ENCODE measurements around the gene LRRK2.

- TF ChIP-seq L3MBTL2 (conservative IDR thresholded peaks at IDR 0.05): no peak
- TF ChIP-seq SUZ12 (IDR thresholded peaks at IDR 0.05): no peak
- no peak for TF ChIP-seq FOXM1 (IDR thresholded peaks at IDR 0.05; ENCODE audit: borderline replicate concordance)
- no peak for TF ChIP-seq BHLHE40 (IDR thresholded peaks at IDR 0.05; ENCODE audit: borderline replicate concordance)
- TF ChIP-seq FOXK2 (IDR thresholded peaks at IDR 0.05): no peak
- no peak for TF ChIP-seq NFRKB (IDR thresholded peaks at IDR 0.05)
- no peak for TF ChIP-seq TARDBP (IDR thresholded peaks at IDR 0.05)
- TF ChIP-seq ARNT (IDR thresholded peaks at IDR 0.05): no peak
- no peak for TF ChIP-seq FOXA1 (IDR thresholded peaks at IDR 0.05)
- no peak for TF ChIP-seq SP1 (IDR thresholded peaks at IDR 0.05)
- no peak for TF ChIP-seq ELF4 (IDR thresholded peaks at IDR 0.05)
Measured at GRCh38 chr12:40226705-40227104, 1.9 kb downstream of the LRRK2 start.

Data from HEK293T (cell line).